K562 (cell line): ENCODE results near the gene DLGAP3. TPM values are rescaled to one million over a fixed set of nuclear protein-coding genes. Genes with fewer than 3 reads are reported as not detected.

Source experiments
- ATAC-seq: fragments of 200-7000 bp; cut with Tn5 transposase; 3 replicates; pipeline ENCODE4 v1.9.1; 2020; ENCODE audit warnings: moderate library complexity
- BruUV-seq: library from RNA; stranded (reverse); fragments of 400-500 nt; replicated peaks from 2 replicates; lab custom pipeline; 2021; lab: Mats Ljungman, UMichigan
- CTCF ChIA-PET: fragments of 300-600 bp; formaldehyde crosslinking; extraction: SDS; loops from one replicate; lab custom pipeline; 2021; ENCODE audit warnings: low intra/inter-chr PET ratio; lab: Yijun Ruan, JAX
- POLR2A ChIA-PET: fragments of 300-600, 350-650 bp; sonication (Branson Sonifier 250); formaldehyde crosslinking; extraction: SDS; loops from one replicate; lab custom pipeline; 2021; ENCODE audit warnings: antibody characterized with exemption, inconsistent platforms; lab: Yijun Ruan, JAX
- DNase-seq, 4 experiments: peaks; one replicate each; pipeline versions ENCODE4 v3.0.0 to v3.0.0-alpha.2; 2011 to 2018; ENCODE audit warnings: low spot score in 3 of 4, mixed read lengths in 3 of 4; ENCODE audit errors: extremely low read depth in 1 of 4
- FAIRE-seq: peaks from 2 replicates; lab custom pipeline; 2011; peaks lifted over from hg19 to GRCh38; lab: Jason Lieb, UNC
- H2AFZ ChIP-seq: 2 replicates; pipeline ENCODE4 v1.6.0; 2011; ENCODE audit warnings: low read depth, low read length, control low read depth, inconsistent platforms
- H3K27ac ChIP-seq: fragments of 200-600 bp; 3 replicates; pipeline ENCODE4 v1.8.0; 2011; ENCODE audit warnings: low read depth, mild to moderate bottlenecking, control low read depth, inconsistent platforms, low read length, moderate library complexity, mixed read lengths; ENCODE audit errors: extremely low read depth
- H3K27me3 ChIP-seq, 2 experiments: fragments of 300-600 bp in 1 of 2; 2 replicates in 1 of 2; 3 replicates in 1 of 2; pipeline versions ENCODE4 v1.6.0 to v1.8.0; 2011; ENCODE audit warnings: inconsistent platforms in 2 of 2, low read length in 2 of 2, mild to moderate bottlenecking in 1 of 2, mixed read lengths in 1 of 2, moderate library complexity in 1 of 2; ENCODE audit not compliant: control insufficient read depth in 2 of 2, insufficient read depth in 2 of 2
- H3K36me3 ChIP-seq: fragments of 300-600 bp; 3 replicates; pipeline ENCODE4 v1.8.0; 2011; ENCODE audit warnings: mild to moderate bottlenecking, low read length, inconsistent platforms; ENCODE audit not compliant: control insufficient read depth, insufficient read depth
- H3K4me1 ChIP-seq, 2 experiments: fragments of 200-600 bp in 1 of 2; replicated peaks in 1 of 2; 2 replicates in 1 of 2; 3 replicates in 1 of 2; pipeline versions ENCODE4 v1.5.1 to v1.8.0; 2011; ENCODE audit warnings: inconsistent platforms in 2 of 2, low read length in 2 of 2, mild to moderate bottlenecking in 1 of 2, mixed read lengths in 1 of 2, moderate library complexity in 1 of 2; ENCODE audit not compliant: control insufficient read depth in 2 of 2, insufficient read depth in 2 of 2
- H3K4me2 ChIP-seq: 2 replicates; pipeline ENCODE4 v1.6.1; 2011; ENCODE audit warnings: low read length, control low read depth, inconsistent platforms, mixed read lengths; ENCODE audit not compliant: insufficient read depth
- H3K4me3 ChIP-seq: fragments of 200-600 bp; sonication (generic), shearing (Covaris generic); 2 replicates; pipeline ENCODE4 v1.5.1; 2016; ENCODE audit warnings: control low read depth, inconsistent platforms
- H3K79me2 ChIP-seq: fragments of 200-600 bp; 3 replicates; pipeline ENCODE4 v1.8.0; 2011; ENCODE audit warnings: low read length, inconsistent platforms; ENCODE audit not compliant: control insufficient read depth, insufficient read depth
- H3K9ac ChIP-seq, 2 experiments: 2 replicates each; pipeline versions ENCODE4 v1.6.0 to v1.6.1; 2011; ENCODE audit warnings: low read depth in 2 of 2, low read length in 2 of 2, control low read depth in 1 of 2, inconsistent platforms in 1 of 2, mild to moderate bottlenecking in 1 of 2, mixed read lengths in 1 of 2; ENCODE audit not compliant: insufficient read depth in 1 of 2
- H3K9me1 ChIP-seq: one replicate; pipeline ENCODE4 v1.6.0; 2011; ENCODE audit warnings: inconsistent platforms, mild to moderate bottlenecking, low read length, moderate library complexity; ENCODE audit not compliant: control insufficient read depth, insufficient read depth
- H3K9me3 ChIP-seq: replicated peaks from 2 replicates; pipeline ENCODE4 v1.5.1; 2011; ENCODE audit warnings: low read depth, low read length, inconsistent platforms; ENCODE audit not compliant: control insufficient read depth, insufficient read depth
- H4K20me1 ChIP-seq: replicated peaks from 2 replicates; pipeline ENCODE4 v1.6.1; 2011; ENCODE audit warnings: low read length, inconsistent platforms, mixed read lengths; ENCODE audit not compliant: control insufficient read depth, insufficient read depth
- AFF1 ChIP-seq, 2 experiments: fragments of 450-650 bp; IDR thresholded peaks; 2 replicates each; pipeline ENCODE4 v1.6.1; 2018; ENCODE audit warnings: mild to moderate bottlenecking in 2 of 2, low read depth in 1 of 2; ENCODE audit not compliant: partially characterized antibody in 2 of 2
- ARID4B ChIP-seq: sonication (generic); formaldehyde crosslinking; IDR thresholded peaks from 2 replicates; pipeline ENCODE4 v1.8.0; 2022; ENCODE audit warnings: mild to moderate bottlenecking, missing genetic modification reagents
- BHLHE40 ChIP-seq: IDR thresholded peaks from 2 replicates; pipeline ENCODE4 v1.6.1; 2011; ENCODE audit warnings: low read length, improper control_type of control experiment
- HDAC3 ChIP-seq: fragments of 450-650 bp; IDR thresholded peaks from 2 replicates; pipeline ENCODE4 v1.6.1; 2018; ENCODE audit warnings: borderline replicate concordance, mild to moderate bottlenecking, moderate library complexity; ENCODE audit not compliant: partially characterized antibody
- SOX6 ChIP-seq: fragments of 450-650 bp; IDR thresholded peaks from 2 replicates; pipeline ENCODE4 v1.6.1; 2014; ENCODE audit warnings: mild to moderate bottlenecking
- TAF7 ChIP-seq: fragments of 450-650 bp; IDR thresholded peaks from 2 replicates; pipeline ENCODE4 v1.6.1; 2016; ENCODE audit warnings: missing genetic modification characterization, missing compliant biosample characterization
- WHSC1 ChIP-seq: IDR thresholded peaks from one replicate; pipeline ENCODE4 v1.6.1; 2012; ENCODE audit warnings: low read length, control low read depth, inconsistent platforms
- YY1 ChIP-seq, 3 experiments: IDR thresholded peaks; 2 replicates each; pipeline ENCODE4 v1.6.1; 2011; ENCODE audit warnings: low read length in 2 of 3, mild to moderate bottlenecking in 2 of 3, moderate library complexity in 2 of 3, borderline replicate concordance in 1 of 3, control low read depth in 1 of 3, low read depth in 1 of 3; ENCODE audit not compliant: insufficient read depth in 3 of 3, insufficient replicate concordance in 2 of 3, control insufficient read depth in 1 of 3, insufficient read length in 1 of 3; ENCODE audit errors: extremely low read depth in 1 of 3
- ZNF316 ChIP-seq: fragments of 450-650 bp; IDR thresholded peaks from 2 replicates; pipeline ENCODE4 v1.6.1; 2016
- ZNF408 ChIP-seq: fragments of 250-450 bp; sonication (Bioruptor Pico); IDR thresholded peaks from 2 replicates; pipeline ENCODE4 v1.4.0; 2020; ENCODE audit warnings: low read depth, mild to moderate bottlenecking, moderate library complexity
- ZNF780A ChIP-seq: fragments of 250-450 bp; sonication (Bioruptor Pico); IDR thresholded peaks from 2 replicates; pipeline ENCODE4 v1.5.0; 2021; ENCODE audit warnings: mild to moderate bottlenecking
- WGBS: fragments of 100-300 bp; shearing (Covaris generic); methylation state at CpG from one replicate; pipeline ENCODE4 v1.1.6; 2016; ENCODE audit warnings: low coverage, mixed read lengths; ENCODE audit not compliant: insufficient coverage; ENCODE audit errors: missing lambda C conversion rate; 5-methylcytosine and 5-hydroxymethylcytosine counted together
- in situ Hi-C: fragments of 300-500 bp; cut with MboI; formaldehyde crosslinking; loops from 4 replicates; pipeline ENCODE4 v1.15.0; 2018; ENCODE audit warnings: inconsistent platforms, mixed read lengths
- intact Hi-C: fragments of 100-400 bp; cut with micrococcal nuclease; formaldehyde crosslinking; loops from 2 replicates; pipeline ENCODE4 v1.14.2; 2022
- polyA plus RNA-seq, 8 experiments: library from polyadenylated mRNA; depleted of rRNA in 4 of 8; stranded (reverse) in 5 of 8; unstranded in 3 of 8; fragments of >200 nt; fragmentation: Nextera tagmentation in 2 of 8; fragmentation: Illumina TruSeq in 1 of 8; extraction: Ambion mirVana in 2 of 8; extraction: Trizol in 1 of 8; gene quantifications; 2 replicates each; pipeline versions ENCODE4 v1.2.1 to v1.2.3, GENCODE V29; 2011 to 2014; ENCODE audit warnings: inconsistent platforms in 1 of 8, missing spikeins in 1 of 8
- total RNA-seq, 7 experiments: library from RNA; depleted of rRNA in 6 of 7; stranded (reverse); fragments of >200 nt in 6 of 7; fragmentation: Illumina TruSeq in 2 of 7; extraction: Trizol in 2 of 7; gene quantifications; 2 replicates each; pipeline versions ENCODE4 v1.2.1 to v1.2.3, GENCODE V29; 2011 to 2021; ENCODE audit warnings: low replicate concordance in 1 of 7

Gene DLGAP3
- total and polyA plus RNA-seq, 9 of the 15 experiments (the other 6 are each of a cell fraction or from before 2014, with no cell fraction given), result 0.01 to 0.16 (median 0.07) TPM; not detected in 6

GRCh38 chr1:34865981-34866761 is 63.3 kb downstream of the DLGAP3 start:
- FAIRE-seq (peak; percentile 93), ATAC-seq (peak; percentile 87), DNase-seq (peak; percentile 83 to 92 (median 86))
- H3K27ac ChIP-seq, result peak overlapping the region; percentile 29; the same call in 1 of the 3 replicates
- H3K9me3 ChIP-seq, result no peaks in the 10 kb centered on the region
- H3K4me2 ChIP-seq, result peak overlapping the region; percentile 80
- peak overlapping the region; percentile 45 for H3K4me3 ChIP-seq
- H3K79me2 ChIP-seq, result no peaks in the 10 kb centered on the region
- 7% methylated on average over 47 of the region's 81 CpGs for WGBS
- in situ Hi-C loops (no loop called here), intact Hi-C loops (loop anchor here (10.0 kb wide), 1 partner anchor 569 kb away; no protein-coding TSS in a partner anchor)
- H3K36me3 ChIP-seq, result no peaks in the 10 kb centered on the region
- H3K27me3 ChIP-seq, result peaks cover 27 to 41% of the 10 kb centered on the region in 2 experiments
- H3K9me1 ChIP-seq, result no peaks in the 10 kb centered on the region
- H3K4me1 ChIP-seq, result peaks cover 0 to 27% of the 10 kb centered on the region in 2 experiments; a peak in 4 of 5 replicates
- peak overlapping the region; percentile 96 for H2AFZ ChIP-seq
- peak overlapping the region; percentile 50 to 88; a peak in 3 of 4 replicates for H3K9ac ChIP-seq
- BruUV-seq, result no TSS peak
- H4K20me1 ChIP-seq, result peaks cover 2% of the 10 kb centered on the region; the same call in 1 of the 2 replicates
- POLR2A ChIA-PET, result interaction anchor here (0.6 to 1.6 kb wide), 6 partner anchors 12 to 903 kb away, joined by 3 to 4 read pairs (median 3); partner anchors contain the start of gene TMEM35B
- CTCF ChIA-PET, result interaction anchor here (0.6 to 3.2 kb wide), 5 partner anchors 11 to 166 kb away, joined by 3 to 15 read pairs (median 4); partner anchors contain the start of gene ZMYM6
- peak; percentile 25; the same call in 1 of the 2 replicates for TF ChIP-seq SOX6
- TF ChIP-seq ARID4B (CRISPR knock-in tag), result 0 out of 2 replicates have a peak, but pooled peaks have one; percentile 7
- TF ChIP-seq AFF1 (IDR thresholded peaks at IDR 0.05; ENCODE audit: low read depth in 1 of 2, partially characterized antibody in 2 of 2), result no peak
- TF ChIP-seq BHLHE40, result peak; percentile 77
- TF ChIP-seq WHSC1, result no peak
- TF ChIP-seq ZNF316, result no peak
- no peak for TF ChIP-seq ZNF780A (CRISPR knock-in tag)
- TF ChIP-seq HDAC3, result no peak
- TF ChIP-seq ZNF408 (CRISPR knock-in tag), result no peak
- no peak for TF ChIP-seq TAF7
- TF ChIP-seq YY1 (IDR thresholded peaks at IDR 0.05; ENCODE audit: borderline replicate concordance in 1 of 3, control insufficient read depth in 1 of 3, extremely low read depth in 1 of 3, insufficient read depth in 3 of 3, insufficient read length in 1 of 3, insufficient replicate concordance in 2 of 3, low read depth in 1 of 3, low read length in 2 of 3), result peak in 2 of 3 experiments; percentile 41 to 73
